Erythroblast (primary cell): ENCODE measurements around the gene MAP6.

Experiments used
- DNase-seq, 2 experiments: peaks; one replicate each; lab custom pipeline; 2025; lab: John Stamatoyannopoulos, UW
- GATA1 ChIP-seq: IDR thresholded peaks from 2 replicates; pipeline ENCODE4 v1.6.1; 2011; ENCODE audit warnings: low read depth, mild to moderate bottlenecking, control low read depth, low read length, moderate library complexity
- POLR2A ChIP-seq: IDR thresholded peaks from 2 replicates; pipeline ENCODE4 v1.6.1; 2011; ENCODE audit warnings: mild to moderate bottlenecking, low read length

MAP6 gene

GRCh38 chr11:75542088-75542438 lies 126.8 kb downstream of the MAP6 start:
- DNase-seq: no peak
- TF ChIP-seq GATA1: no peak
- TF ChIP-seq POLR2A: no peak

GRCh38 chr11:75541193-75542087 lies 127.4 kb downstream of the MAP6 start:
- TF ChIP-seq POLR2A (no peak), GATA1 (no peak)
- DNase-seq: peak; percentile 35 to 74

DNA sequence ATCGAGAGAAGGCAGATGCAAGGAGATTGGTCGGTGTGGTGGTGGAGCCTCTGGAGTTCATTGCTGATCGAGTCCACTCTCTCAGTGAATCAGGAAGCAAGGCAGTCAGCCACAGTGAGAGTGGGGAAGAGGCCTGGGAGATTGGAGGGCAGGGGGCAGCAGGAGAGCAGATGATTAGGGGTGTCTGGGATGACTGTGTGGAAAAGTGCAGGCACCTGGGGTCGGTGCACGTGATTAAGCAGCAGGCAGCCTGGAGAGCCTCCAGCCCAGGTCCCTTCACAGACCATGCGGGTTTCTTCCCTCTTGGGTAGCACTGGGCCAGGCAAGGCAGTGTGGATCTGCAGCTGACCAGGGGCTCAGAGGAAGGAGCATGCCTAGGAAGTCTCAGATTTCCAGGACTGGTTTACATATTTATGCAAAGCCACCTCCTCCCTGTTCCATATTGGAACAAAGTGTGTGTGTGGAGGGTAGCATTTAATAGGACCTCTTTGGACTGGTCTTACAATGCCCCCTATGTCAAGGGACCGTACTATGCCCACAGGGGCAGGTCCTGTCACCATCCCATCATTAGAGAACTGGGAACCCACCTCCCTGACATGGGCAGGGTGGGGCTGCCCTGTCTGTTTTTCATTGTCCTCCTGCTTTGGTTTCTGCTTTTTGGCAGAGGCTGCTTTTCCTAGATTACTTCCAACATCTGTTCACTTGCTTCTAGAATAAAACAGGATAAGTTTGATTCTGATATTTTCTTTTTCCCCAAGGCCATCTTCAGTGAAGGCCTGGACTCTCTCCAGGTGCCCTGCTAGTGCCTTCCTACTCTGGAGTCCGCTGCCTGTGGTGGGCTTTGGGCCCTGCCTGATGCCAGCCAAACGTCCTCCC lies 129.1 kb downstream of the MAP6 start:
- TF ChIP-seq GATA1 (no peak), POLR2A (no peak)

DNA sequence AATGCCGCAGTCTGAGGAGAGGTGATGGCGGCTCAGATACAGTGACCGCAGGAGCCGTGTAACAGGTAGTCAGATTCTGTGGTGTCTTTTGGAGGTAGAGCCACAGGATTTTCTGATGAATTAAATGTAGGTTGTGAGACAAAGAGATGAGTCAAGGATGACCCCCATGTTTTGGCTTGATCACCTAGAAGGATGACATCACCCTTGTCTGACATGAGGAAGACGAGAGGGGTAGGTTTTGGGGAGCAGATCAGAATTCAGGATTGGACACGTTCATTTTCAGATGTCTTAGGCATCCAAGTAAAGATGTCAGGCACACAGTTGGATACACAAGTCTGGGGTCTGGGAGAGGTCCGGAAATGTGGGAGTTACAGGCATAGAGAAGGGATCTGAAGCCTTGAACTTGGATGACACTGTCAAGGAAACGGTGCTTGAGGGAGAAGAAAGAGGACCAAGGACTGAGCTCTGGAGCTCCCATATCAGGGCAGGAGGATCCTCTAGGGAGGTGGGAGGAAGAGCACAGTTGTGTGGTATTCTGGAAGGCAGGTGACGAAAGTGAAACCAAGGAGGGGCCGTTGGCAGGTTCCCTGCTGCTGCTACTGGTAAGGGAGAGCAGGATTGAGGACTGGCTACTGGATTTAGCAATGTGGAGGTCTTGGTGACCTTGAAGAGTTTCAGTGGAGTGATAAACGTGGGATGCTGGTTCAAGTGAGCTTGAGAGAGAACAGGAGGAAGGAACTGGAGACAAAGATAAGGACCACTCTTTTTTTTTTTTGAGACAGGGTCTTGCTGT lies 130.5 kb downstream of the MAP6 start:
- DNase-seq: peak in 1 of 2 experiments; percentile 45
- TF ChIP-seq POLR2A (no peak), GATA1 (no peak)

More for the DNA sequence above, 129.1 kb downstream of the MAP6 start:
- DNase-seq: no peak

DNA sequence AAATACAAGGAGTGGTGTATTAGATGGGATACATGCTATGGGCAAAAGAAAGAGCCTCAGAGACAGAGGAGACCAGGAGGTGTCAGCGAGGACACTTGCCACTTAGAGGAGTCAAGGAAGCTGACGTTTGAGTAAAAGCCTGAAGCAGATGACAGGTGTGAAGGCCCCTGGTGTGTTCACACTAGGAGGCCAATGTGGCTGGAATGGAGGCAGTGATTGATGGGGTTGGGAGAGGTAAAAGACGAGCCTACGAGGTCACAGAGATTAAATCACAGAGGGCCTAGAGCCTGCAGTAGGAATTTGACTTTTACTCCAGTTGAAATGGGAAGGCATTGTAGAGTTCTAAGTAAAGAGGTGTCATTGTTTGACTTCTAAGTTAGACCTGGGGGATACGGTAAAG lies 131.1 kb downstream of the MAP6 start:
- no peak for DNase-seq
- TF ChIP-seq POLR2A: no peak
- no peak for TF ChIP-seq GATA1
